HEK293T (cell line): ENCODE results near the gene ZCCHC14.

Source experiments
- ARNT ChIP-seq: fragments of 450-650 bp; IDR thresholded peaks from 2 replicates; pipeline ENCODE4 v1.6.1; 2017; ENCODE audit warnings: mild to moderate bottlenecking
- BHLHE40 ChIP-seq: fragments of 450-650 bp; IDR thresholded peaks from 2 replicates; pipeline ENCODE4 v1.6.1; 2016; ENCODE audit warnings: mild to moderate bottlenecking, moderate library complexity, borderline replicate concordance
- ELF4 ChIP-seq: fragments of 450-650 bp; IDR thresholded peaks from 2 replicates; pipeline ENCODE4 v1.6.1; 2017; ENCODE audit warnings: antibody characterized with exemption
- HDGF ChIP-seq: fragments of 450-650 bp; IDR thresholded peaks from 2 replicates; pipeline ENCODE4 v1.6.1; 2017; ENCODE audit warnings: antibody characterized with exemption, borderline replicate concordance
- NFRKB ChIP-seq: fragments of 450-650 bp; IDR thresholded peaks from 2 replicates; pipeline ENCODE4 v1.6.1; 2016; ENCODE audit warnings: mild to moderate bottlenecking, moderate library complexity
- SP1 ChIP-seq: fragments of 450-650 bp; IDR thresholded peaks from 2 replicates; pipeline ENCODE4 v1.6.1; 2017
- SUZ12 ChIP-seq: fragments of 450-650 bp; IDR thresholded peaks from 2 replicates; pipeline ENCODE4 v1.6.1; 2016; ENCODE audit warnings: mild to moderate bottlenecking
- TARDBP ChIP-seq: fragments of 450-650 bp; IDR thresholded peaks from 2 replicates; pipeline ENCODE4 v1.6.1; 2016

DNA sequence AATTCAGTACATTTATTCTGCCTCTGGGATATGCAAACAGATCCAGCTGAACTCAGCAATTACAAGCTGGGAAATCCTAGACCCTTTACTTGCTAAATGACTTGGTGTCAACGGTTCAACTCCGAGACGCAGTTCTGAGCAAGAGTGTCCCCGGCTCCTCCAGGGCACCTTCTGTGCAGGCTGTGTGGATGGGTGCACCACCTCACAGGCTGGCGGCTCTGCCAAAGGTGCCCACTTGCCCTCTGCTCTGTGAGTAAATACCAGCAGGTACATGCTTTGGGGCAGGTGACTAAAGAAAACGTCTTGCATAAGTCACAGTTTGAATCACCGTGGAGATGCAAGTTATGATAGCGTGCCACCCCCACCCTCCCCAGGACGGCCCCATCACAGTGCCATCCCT, 77.4 kb downstream of the ZCCHC14 start:
- TF ChIP-seq TARDBP (no peak), ELF4 (no peak), SUZ12 (no peak), SP1 (no peak), NFRKB (no peak), BHLHE40 (no peak), HDGF (no peak), ARNT (no peak)
